ENCODE results near the gene KIAA0232. TPM values are rescaled to one million over a fixed set of nuclear protein-coding genes. Genes with fewer than 3 reads are reported as not detected.

KIAA0232 gene
- total and polyA plus RNA-seq, 9 of the 15 experiments (the other 6 are each of a cell fraction or from before 2014, with no cell fraction given), result 3.5 to 17.4 (median 13.0) TPM

- no peaks in the 10 kb centered on the region for H3K79me2 ChIP-seq (ENCODE audit: control insufficient read depth, insufficient read depth, low read length)
- in situ Hi-C loops (cut with MboI), result no loop called here
- H3K27ac ChIP-seq (ENCODE audit: extremely low read depth, low read depth, low read length), result no peak overlapping the region
- 0 out of 5 replicates have a peak, but pooled peaks cover 0 to 8% of the 10 kb centered on the region in 2 experiments for H3K27me3 ChIP-seq (ENCODE audit: control insufficient read depth in 2 of 2, insufficient read depth in 2 of 2, low read length in 2 of 2)
- TF ChIP-seq CEBPB (tag; IDR thresholded peaks at IDR 0.05), result 0 out of 2 replicates have a peak, but pooled peaks have one; percentile 60
- peak; percentile 88 for TF ChIP-seq ZNF146 (CRISPR knock-in tag; IDR thresholded peaks at IDR 0.05; ENCODE audit: unreplicated experiment)
- no peak for TF ChIP-seq ZNF124 (CRISPR knock-in tag; IDR thresholded peaks at IDR 0.05)
- TF ChIP-seq MAFG (tag; conservative IDR thresholded peaks at IDR 0.05), result no peak
- TF ChIP-seq ZNF121 (CRISPR knock-in tag; conservative IDR thresholded peaks at IDR 0.05), result peak; percentile 72; the same call in 1 of the 2 replicates
- no peak for TF ChIP-seq POLR2G (IDR thresholded peaks at IDR 0.05; ENCODE audit: low read depth, low read length)
- no peak for TF ChIP-seq ARID3A (IDR thresholded peaks at IDR 0.05; ENCODE audit: borderline replicate concordance, low read depth, low read length)
- intact Hi-C loops (cut with micrococcal nuclease), result no loop called here
- H2AFZ ChIP-seq (ENCODE audit: low read depth, low read length), result no peak overlapping the region
- no TSS peak for BruUV-seq (replicated peaks)
- WGBS (ENCODE audit: insufficient coverage, low coverage, missing lambda C conversion rate), result 51% methylated on average over 15 of the region's 16 CpGs
- ATAC-seq (no peak), DNase-seq (ENCODE audit: extremely low read depth in 1 of 4, low spot score in 3 of 4) (no peak), FAIRE-seq (peak; percentile 32)
- H4K20me1 ChIP-seq (replicated peaks; ENCODE audit: control insufficient read depth, insufficient read depth, low read length), result no peaks in the 10 kb centered on the region
- H3K4me3 ChIP-seq, result no peak overlapping the region
- H3K4me2 ChIP-seq (ENCODE audit: insufficient read depth, low read length), result no peak overlapping the region
- ChIA-PET POLR2A (interaction anchor here (1.5 kb wide), 1 partner anchor 10 kb away, joined by 4 read pairs; no protein-coding TSS in a partner anchor), CTCF (ENCODE audit: low intra/inter-chr PET ratio) (no interaction called here)
- H3K36me3 ChIP-seq (ENCODE audit: control insufficient read depth, insufficient read depth, low read length), result no peaks in the 10 kb centered on the region
- peaks cover 5 to 11% of the 10 kb centered on the region in 2 experiments; a peak in 3 of 5 replicates for H3K4me1 ChIP-seq (replicated peaks in 1 of 2; ENCODE audit: control insufficient read depth in 2 of 2, insufficient read depth in 2 of 2, low read length in 2 of 2)
- no peak overlapping the region for H3K9ac ChIP-seq (ENCODE audit: insufficient read depth in 1 of 2, low read depth in 2 of 2, low read length in 2 of 2)
- H3K9me1 ChIP-seq (ENCODE audit: control insufficient read depth, insufficient read depth, low read length), result no peaks in the 10 kb centered on the region
- no peaks in the 10 kb centered on the region for H3K9me3 ChIP-seq (replicated peaks; ENCODE audit: control insufficient read depth, insufficient read depth, low read depth, low read length)
These were observed 8.6 kb upstream of the KIAA0232 start for GRCh38 chr4:6773616-6774540.

Measured in K562 (cell line).